ENCODE data around the gene TFPI.
A peak's percentile ranks its signal among the peaks of the same experiment; 100 is the strongest.

Gene TFPI

GRCh38 chr2:187461294-187462261 lies 92.7 kb downstream of the TFPI start:
- DNase-seq: no peak

DNA sequence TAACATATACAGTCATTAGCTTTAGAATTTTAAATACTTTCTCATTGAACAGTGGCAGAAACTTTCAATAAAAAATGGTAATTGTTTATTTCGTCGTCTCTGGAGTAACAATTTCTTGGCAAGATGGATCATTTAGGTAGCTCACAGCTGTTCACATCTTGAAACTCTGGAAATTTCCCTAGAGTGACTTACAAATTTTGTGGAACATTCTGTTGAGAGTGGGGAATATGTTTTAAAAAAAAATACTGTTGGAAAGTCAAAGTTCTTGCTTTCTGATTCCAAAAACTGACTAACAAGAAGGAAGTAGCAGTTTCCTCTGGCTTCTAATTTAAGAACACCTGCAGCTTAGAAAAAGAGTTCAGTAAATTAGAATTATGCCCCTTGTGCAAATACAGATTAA lies 95.0 kb downstream of the TFPI start:
- no peak for DNase-seq

DNA sequence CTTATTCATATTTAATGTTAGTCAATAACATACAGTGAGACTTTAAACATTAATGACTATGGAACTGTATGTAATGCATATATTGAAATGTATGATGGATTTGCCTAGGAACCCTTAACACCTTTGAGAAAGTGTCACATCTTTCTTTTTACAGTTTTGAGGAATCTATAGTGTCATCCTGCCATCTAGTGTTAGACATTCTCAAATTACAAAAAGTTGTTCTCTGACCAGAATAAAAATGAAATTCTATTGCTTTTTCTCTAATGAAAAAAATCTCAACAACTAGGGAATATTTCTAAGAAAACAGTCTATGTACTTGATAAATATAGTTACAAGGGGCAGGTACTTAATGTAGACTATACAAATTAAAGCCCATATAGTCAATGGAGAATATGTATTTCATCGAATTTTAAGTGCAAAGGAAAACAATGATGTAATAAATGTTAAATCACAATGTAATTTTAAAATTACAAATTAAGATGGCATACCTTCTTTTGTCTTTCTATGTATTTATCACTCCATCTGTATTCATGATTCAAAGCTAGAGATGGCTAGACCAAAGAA lies 101.1 kb downstream of the TFPI start:
- peak; percentile 21 to 57 for DNase-seq

- DNase-seq: no peak
Observed at GRCh38 chr2:187451510-187451909, 102.7 kb downstream of the TFPI start.

DNA sequence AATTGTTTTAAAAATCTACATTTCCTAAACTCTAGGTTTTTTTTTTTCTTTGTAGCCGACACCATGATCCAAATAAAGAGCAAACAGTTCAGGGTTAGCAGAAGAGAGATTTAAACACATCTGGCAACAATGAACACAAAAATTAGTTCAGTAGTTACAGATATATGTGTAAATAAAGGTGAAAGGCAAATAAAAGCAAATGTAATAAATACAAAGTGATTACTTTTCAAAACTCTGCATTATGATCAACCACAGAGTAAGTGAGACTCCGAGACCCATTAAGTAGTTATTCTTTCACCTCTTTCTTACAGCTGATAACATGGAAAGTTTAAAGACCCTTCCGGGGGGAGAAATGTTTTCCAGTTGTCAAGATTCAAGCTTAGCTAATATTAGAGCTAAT lies 106.9 kb downstream of the TFPI start:
- no peak for DNase-seq

DNA sequence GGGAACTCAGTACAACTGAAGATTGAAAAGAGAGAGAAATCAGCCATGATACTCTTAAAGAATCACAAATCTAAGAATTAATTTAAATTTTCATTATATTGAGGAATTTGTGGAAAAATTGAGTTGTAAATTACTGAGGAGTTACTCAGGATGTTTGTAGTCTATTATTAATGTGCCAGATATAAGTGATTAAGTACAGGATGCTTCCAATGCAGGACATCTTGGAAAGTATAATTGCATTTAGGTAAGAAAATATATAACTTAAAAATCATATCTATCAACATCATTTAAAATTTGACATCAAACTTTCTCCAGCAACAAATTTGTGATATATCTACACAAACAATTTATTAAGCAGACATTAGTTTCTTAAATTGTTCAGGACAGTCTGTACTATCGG lies 107.5 kb downstream of the TFPI start:
- no peak for DNase-seq

DNA sequence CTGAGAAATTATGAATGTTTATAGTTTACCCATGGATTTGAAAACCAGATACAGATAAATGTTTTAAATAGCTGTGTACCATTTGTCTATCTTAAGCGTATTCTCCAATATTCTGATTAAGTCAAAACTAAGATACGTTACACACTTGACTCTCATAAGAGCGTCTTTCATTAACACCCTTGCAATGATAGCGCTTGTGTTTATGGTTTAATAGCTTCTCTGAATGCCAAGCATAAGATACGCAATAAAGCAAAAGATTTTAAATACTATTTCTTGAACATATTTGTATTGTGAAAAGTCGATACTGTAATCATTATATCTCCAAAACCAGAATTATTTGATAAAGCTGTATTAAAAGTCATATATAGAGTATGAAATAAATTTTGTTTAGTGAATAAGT lies 109.2 kb downstream of the TFPI start:
- DNase-seq: no peak

DNA sequence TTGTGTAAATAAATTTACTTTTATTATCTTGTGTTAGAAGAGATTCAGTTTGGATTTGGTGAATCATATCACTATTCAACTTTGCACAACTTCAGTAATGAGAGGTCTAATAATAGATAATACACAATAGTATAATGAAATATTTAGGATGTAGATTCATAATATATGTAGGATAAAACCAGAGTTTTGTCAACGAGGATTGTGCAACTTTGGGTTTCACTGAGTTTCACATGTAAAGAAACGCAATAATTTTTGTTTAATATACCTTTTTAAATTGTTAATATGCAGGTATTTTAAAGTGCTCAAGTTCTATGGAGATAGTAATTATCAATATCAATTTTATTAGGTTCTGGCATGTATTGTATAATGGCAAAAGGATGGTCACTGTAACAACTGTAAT lies 111.5 kb downstream of the TFPI start:
- DNase-seq: no peak

DNA sequence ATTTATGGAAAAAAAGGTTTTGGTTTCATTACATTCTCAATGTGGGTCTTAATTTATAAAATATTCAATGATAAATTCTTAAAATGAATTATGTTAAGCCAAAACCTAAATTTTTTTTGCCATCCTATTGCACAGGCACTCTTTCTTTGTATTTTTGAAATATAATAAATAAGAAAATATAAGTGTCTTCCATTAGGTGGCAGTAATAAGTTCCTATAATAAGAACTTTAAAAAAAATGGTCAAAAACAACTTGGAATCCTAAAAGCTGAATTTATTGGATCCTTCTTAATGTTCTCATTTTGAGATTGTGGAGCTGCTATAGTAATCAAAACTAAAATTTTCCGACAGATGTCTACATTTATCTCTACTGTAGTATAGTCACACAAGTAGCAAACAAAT lies 111.9 kb downstream of the TFPI start:
- DNase-seq: no peak

DNA sequence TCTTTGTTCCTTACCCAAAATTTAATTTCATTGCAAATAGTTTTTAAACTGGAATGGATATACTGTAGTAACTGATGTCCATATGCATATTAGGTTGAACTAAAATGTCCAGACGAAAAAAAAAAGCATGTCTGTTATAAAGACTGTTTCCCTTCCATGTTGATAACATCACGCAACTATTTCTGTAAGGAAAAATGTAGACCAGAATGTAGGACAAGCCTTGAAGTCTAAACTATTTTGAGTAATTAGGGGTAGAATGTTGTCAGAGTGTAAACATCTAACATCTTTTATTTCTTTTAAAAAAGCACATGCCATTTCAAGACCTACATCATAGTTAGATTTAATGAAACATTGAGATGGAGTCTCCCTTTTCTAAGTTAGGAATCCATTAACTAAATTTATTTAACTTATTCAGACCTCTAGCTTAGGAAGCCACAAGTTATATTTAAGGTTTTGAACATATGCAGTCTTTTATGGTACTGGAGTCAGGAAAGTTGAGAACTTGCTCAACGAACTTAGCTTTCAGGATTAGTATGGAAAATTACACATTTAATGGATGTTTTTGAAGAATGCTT lies 114.0 kb downstream of the TFPI start:
- no peak for DNase-seq

GRCh38 chr2:187438455-187438854 lies 115.8 kb downstream of the TFPI start:
- no peak for DNase-seq

- no peak for DNase-seq
Observed at GRCh38 chr2:187435756-187436155, 118.5 kb downstream of the TFPI start.

DNA sequence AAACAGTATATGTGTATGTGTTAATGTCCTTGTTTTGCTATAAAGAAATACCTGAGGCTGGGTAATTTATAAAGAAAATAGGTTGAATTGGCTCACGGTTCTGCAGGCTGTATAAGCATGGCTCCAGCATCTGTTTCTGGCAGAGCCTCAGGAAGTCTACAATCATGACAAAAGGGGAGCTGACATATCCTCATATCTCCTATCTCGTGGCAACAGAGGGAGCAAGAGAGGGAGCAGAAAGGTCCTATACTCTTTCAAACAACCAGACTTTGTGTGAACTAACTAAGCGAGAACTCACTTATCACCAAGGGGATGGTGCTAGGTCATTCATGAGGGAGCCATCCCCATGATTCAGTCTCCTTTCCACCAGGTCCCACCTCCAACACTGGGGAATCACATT lies 119.2 kb downstream of the TFPI start:
- DNase-seq: no peak

GRCh38 chr2:187434342-187434785 lies 119.9 kb downstream of the TFPI start:
- DNase-seq: no peak

GRCh38 chr2:187431911-187432310 lies 122.3 kb downstream of the TFPI start:
- DNase-seq: no peak

DNA sequence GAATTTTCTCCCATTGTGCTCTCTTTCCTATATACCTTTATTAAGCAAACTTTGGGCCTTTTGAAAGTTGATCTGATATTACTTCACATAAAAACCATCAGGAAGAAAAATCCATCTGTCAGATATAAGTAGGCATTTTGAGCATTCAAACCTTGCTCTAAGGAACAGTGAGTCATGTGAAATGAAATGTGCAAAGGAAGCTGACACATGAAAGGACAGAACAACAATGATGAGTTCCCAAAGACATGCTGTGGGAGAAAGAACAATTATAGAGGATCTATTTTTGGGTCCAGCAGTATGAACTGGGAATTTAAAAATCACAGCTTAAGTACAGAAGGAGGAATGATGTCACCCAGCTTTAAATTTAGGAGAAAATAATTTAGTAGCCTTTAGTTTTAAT lies 124.2 kb downstream of the TFPI start:
- no peak for DNase-seq

DNA sequence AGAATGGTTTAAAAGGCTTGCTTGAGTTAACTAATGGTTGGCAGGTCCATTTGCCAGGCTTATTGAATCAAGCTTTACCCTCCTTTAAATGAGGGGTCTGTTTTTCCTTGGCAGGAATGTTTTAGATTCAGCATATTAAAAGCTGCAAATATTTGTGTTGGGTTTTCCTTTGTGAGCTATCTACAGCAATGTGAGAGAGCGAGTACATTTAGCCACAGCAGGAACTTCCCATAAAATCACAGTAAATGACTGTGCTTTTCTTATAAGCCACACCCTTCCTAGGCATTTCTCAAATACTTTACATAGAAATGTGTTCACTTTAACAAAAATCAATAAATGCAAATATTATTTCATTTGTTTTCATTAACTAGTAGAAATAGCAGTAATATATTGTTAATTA lies 130.1 kb downstream of the TFPI start:
- DNase-seq: no peak

DNA sequence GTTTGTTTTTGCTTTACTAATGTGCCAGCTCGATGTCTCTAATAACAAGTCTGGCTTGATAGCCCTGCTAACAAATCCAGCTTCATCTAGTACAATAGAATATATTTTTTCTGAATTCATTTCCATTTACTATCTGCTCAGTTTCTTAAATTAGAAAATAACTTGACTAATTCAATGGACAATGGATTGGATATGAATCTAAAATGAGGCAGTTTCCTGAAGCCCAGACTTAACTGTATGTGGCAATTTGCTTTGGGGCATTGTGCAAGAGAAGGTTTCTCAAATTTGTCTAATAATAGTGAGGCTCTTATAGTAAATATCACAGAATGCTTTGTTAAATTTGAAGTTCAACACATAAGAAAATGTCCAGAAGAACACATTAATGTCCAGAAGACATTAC lies 132.0 kb downstream of the TFPI start:
- DNase-seq: no peak

- DNase-seq: no peak
Observed at GRCh38 chr2:187421519-187421918, 132.7 kb downstream of the TFPI start.

GRCh38 chr2:187419808-187420207 lies 134.4 kb downstream of the TFPI start:
- no peak for DNase-seq

DNA sequence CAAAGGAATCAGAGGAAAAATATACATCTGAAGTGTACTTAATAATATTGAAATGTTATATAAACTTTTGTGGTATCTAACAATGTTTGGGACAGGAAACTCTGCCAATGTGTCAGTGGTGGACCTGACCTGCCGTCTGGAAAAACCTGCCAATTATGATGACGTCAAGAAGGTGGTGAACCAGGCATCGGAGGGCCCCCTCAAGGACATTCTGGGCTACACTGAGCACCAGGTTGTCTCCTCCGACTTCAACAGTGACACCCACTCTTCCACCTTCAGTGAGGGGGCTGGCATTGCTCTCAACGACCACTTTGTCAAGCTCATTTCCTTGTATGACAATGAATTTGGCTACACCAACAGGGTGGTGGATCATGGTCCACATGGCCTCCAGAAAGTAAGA lies 138.8 kb downstream of the TFPI start:
- DNase-seq: no peak

Measured in SHP77 (cell line).